Astrocyte of the cerebellum (primary cell): Measurements from ENCODE around the gene RNF213.

Source experiments
- DNase-seq: peaks from one replicate; pipeline ENCODE4 v3.0.0-alpha.2; 2011; ENCODE audit warnings: low read depth
- H3K4me3 ChIP-seq: 2 replicates; pipeline ENCODE4 v1.5.1; 2011; ENCODE audit warnings: mild to moderate bottlenecking, low read depth, low read length, moderate library complexity
- CTCF ChIP-seq: IDR thresholded peaks from 2 replicates; pipeline ENCODE4 v1.5.1; 2012; ENCODE audit warnings: low read length, low read depth, moderate library complexity, mild to moderate bottlenecking; ENCODE audit errors: missing control alignments
- in situ Hi-C: cut with HindIII; loops from 2 replicates; pipeline ENCODE4 v1.10.0; 2017; ENCODE audit warnings: low sequenced_read_pairs

Gene RNF213

GRCh38 chr17:80260791-80261158, at the start of gene RNF213:
Gene RNF213 (plus strand): TSS chr17:80260852. CDS start chr17:80263682, 2,830 bp downstream.
- in situ Hi-C loops: no loop called here
- DNase-seq: no peak
- peak within 1 kb of the TSS; percentile 85 for H3K4me3 ChIP-seq
- TF ChIP-seq CTCF: no peak

- no peak for TF ChIP-seq CTCF
- in situ Hi-C loops: no loop called here
- DNase-seq: no peak
- H3K4me3 ChIP-seq: no peak overlapping the region
Measured at GRCh38 chr17:80212109-80212508, 48.5 kb upstream of the RNF213 start.

- in situ Hi-C loops: no loop called here
- TF ChIP-seq CTCF: no peak
- no peak for DNase-seq
- no peak overlapping the region for H3K4me3 ChIP-seq
Measured at GRCh38 chr17:80212511-80212910, 48.1 kb upstream of the RNF213 start.

GRCh38 chr17:80212962-80213642, 47.5 kb upstream of the RNF213 start:
- no peak for TF ChIP-seq CTCF
- no peak for DNase-seq
- in situ Hi-C loops: no loop called here

DNA sequence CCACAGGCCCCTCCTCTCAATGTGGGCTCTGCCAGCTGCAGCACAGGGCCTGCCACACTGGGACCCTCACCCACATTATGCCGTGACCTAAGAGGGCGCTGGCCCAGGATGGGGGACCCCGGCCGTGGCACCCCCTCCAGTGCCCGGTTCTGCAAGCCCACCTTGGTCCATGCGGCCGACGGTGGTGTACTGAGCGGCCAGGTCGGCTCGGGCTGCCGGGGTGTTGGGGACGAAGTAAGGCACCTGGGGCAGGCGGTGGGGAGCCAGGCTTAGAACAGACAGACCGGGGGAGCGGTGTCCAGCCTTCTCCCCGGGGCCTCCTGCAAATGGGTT, 47.0 kb upstream of the RNF213 start:
- TF ChIP-seq CTCF: no peak
- no peak overlapping the region for H3K4me3 ChIP-seq
- in situ Hi-C loops: no loop called here
- DNase-seq: no peak

More at GRCh38 chr17:80212962-80213642, 47.5 kb upstream of the RNF213 start:
- no peak overlapping the region for H3K4me3 ChIP-seq

- TF ChIP-seq CTCF: no peak
- DNase-seq: no peak
- no peak overlapping the region for H3K4me3 ChIP-seq
- in situ Hi-C loops: no loop called here
Measured at GRCh38 chr17:80214012-80214877, 46.4 kb upstream of the RNF213 start.
